Right lobe of liver (tissue), 4 donors: ENCODE measurements around the gene HORMAD1.

Experiments
- POLR2A ChIP-seq: fragments of 450-650 bp; IDR thresholded peaks from one replicate; pipeline ENCODE4 v1.6.1; 2017; ENCODE audit warnings: antibody characterized with exemption, mild to moderate bottlenecking
- TF ChIP-seq, protein P1 (sequence below), 4 donors: fragments of 200-600 bp in 3 of 4; fragments of 450-650 bp in 1 of 4; IDR thresholded peaks; one replicate each; pipeline versions ENCODE4 v1.5.1 to v1.8.0; 2016 to 2022; ENCODE audit warnings: antibody characterized with exemption in 4 of 4, mild to moderate bottlenecking in 2 of 4
- donor health status: DM: no; HTN: no; CAD: no.
- donor health status: DM: no; HTN: no; CAD: no.
- donor health status: DM: no; HTN: yes; CAD: no.

- TF ChIP-seq POLR2A = no peak
- TF ChIP-seq, protein P1, sequence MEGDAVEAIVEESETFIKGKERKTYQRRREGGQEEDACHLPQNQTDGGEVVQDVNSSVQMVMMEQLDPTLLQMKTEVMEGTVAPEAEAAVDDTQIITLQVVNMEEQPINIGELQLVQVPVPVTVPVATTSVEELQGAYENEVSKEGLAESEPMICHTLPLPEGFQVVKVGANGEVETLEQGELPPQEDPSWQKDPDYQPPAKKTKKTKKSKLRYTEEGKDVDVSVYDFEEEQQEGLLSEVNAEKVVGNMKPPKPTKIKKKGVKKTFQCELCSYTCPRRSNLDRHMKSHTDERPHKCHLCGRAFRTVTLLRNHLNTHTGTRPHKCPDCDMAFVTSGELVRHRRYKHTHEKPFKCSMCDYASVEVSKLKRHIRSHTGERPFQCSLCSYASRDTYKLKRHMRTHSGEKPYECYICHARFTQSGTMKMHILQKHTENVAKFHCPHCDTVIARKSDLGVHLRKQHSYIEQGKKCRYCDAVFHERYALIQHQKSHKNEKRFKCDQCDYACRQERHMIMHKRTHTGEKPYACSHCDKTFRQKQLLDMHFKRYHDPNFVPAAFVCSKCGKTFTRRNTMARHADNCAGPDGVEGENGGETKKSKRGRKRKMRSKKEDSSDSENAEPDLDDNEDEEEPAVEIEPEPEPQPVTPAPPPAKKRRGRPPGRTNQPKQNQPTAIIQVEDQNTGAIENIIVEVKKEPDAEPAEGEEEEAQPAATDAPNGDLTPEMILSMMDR (IDR thresholded peaks at IDR 0.05) = no peak
These were observed 39.3 kb upstream of the HORMAD1 start for GRCh38 chr1:150760013-150760412.
